Hematopoietic multipotent progenitor cell treated with erythropoietin and hydrocortisone succinate and interleukin-3 and kit ligand, for 6 days (in vitro differentiated cells): ENCODE data around the gene TTC31.
"Not testable (repeated sequence)": the region's sequence is repeated elsewhere in the genome, so short reads cannot be mapped to it uniquely, and the experiment has no call there.

ENCODE experiments used
- DNase-seq: peaks from one replicate; pipeline ENCODE4 v3.0.0-alpha.2; 2015

TTC31 gene

GRCh38 chr2:74457549-74458131, 25.2 kb upstream of the TTC31 start:
- DNase-seq, result peak; percentile 75

GRCh38 chr2:74458132-74458937, 24.5 kb upstream of the TTC31 start, which contains the start of gene WBP1:
Gene WBP1 (plus strand): TSS chr2:74458438. CDS start chr2:74458603, 165 bp downstream.
- DNase-seq, result peak; percentile 99

- DNase-seq, result peak; percentile 36
Measured at GRCh38 chr2:74458938-74459363, 23.9 kb upstream of the TTC31 start.

- peak; percentile 2 for DNase-seq
Measured at GRCh38 chr2:74459503-74460118, 23.3 kb upstream of the TTC31 start.

GRCh38 chr2:74460187-74460586, 22.7 kb upstream of the TTC31 start:
- DNase-seq, result not testable (repeated sequence)

GRCh38 chr2:74461187-74462053, 21.5 kb upstream of the TTC31 start:
- DNase-seq, result peak; percentile 53

GRCh38 chr2:74462054-74462785, 20.7 kb upstream of the TTC31 start:
- DNase-seq, result no peak

- no peak for DNase-seq
Measured at GRCh38 chr2:74462786-74463105, 20.1 kb upstream of the TTC31 start.

GRCh38 chr2:74464406-74464805, 18.5 kb upstream of the TTC31 start:
- DNase-seq, result no peak

- not testable (repeated sequence) for DNase-seq
Measured at GRCh38 chr2:74470742-74471141, 12.1 kb upstream of the TTC31 start.

GRCh38 chr2:74471332-74472065, 11.4 kb upstream of the TTC31 start:
- DNase-seq, result no peak

- DNase-seq, result peak; percentile 97
Measured at GRCh38 chr2:74472086-74472944, 10.6 kb upstream of the TTC31 start, which contains the start of gene MRPL53. Gene MRPL53 (minus strand): TSS chr2:74472680. CDS start chr2:74472660, 20 bp downstream.

GRCh38 chr2:74472945-74473258, 10.0 kb upstream of the TTC31 start:
- DNase-seq, result no peak

- DNase-seq, result no peak
Measured at GRCh38 chr2:74474481-74474880, 8.4 kb upstream of the TTC31 start.

- no peak for DNase-seq
Measured at GRCh38 chr2:74474899-74475298, 8.0 kb upstream of the TTC31 start.

- DNase-seq, result no peak
Measured at GRCh38 chr2:74481431-74481830, 1.4 kb upstream of the TTC31 start.

GRCh38 chr2:74481961-74482800, 700 bp upstream of the TTC31 start:
- peak; percentile 73 for DNase-seq

- not testable (repeated sequence) for DNase-seq
Measured at GRCh38 chr2:74483675-74484164, 839 bp downstream of the TTC31 start.

- DNase-seq, result no peak
Measured at GRCh38 chr2:74486141-74486540, 3.3 kb downstream of the TTC31 start.
